ENCODE results near the gene TFF1. TPM values are rescaled to one million over a fixed set of nuclear protein-coding genes. Genes with fewer than 3 reads are reported as not detected.

The TFF1 gene
- total RNA-seq, 3 donors from 2014 or later (not counting 1 experiment from before 2014, with no cell fraction given): not detected

- no peaks in the 10 kb centered on the region for H3K4me1 Mint-ChIP-seq
- peaks cover 6% of the 10 kb centered on the region for H3K9me3 ChIP-seq (ENCODE audit: control insufficient read depth, insufficient read depth, low read length)
- H3K4me1 ChIP-seq (ENCODE audit: control insufficient read depth, insufficient read depth, low read length): peaks cover 9% of the 10 kb centered on the region
- H3K27me3 ChIP-seq (ENCODE audit: control insufficient read depth, insufficient read depth, low read length): peaks cover 7% of the 10 kb centered on the region
- TF ChIP-seq CTCF (IDR thresholded peaks at IDR 0.05): no peak
- no peak overlapping the region for H3K4me3 ChIP-seq (ENCODE audit: low read length)
- no peak overlapping the region for H3K27ac ChIP-seq (ENCODE audit: low read length)
- no peaks in the 10 kb centered on the region for H3K36me3 Mint-ChIP-seq
- no peaks in the 10 kb centered on the region for H3K36me3 ChIP-seq (ENCODE audit: control insufficient read depth, insufficient read depth, low read length)
- no peaks in the 10 kb centered on the region for H3K9me3 Mint-ChIP-seq
- H3K4me3 Mint-ChIP-seq: no peak overlapping the region
- peaks cover 31 to 38% of the 10 kb centered on the region in 2 donors for H3K27me3 Mint-ChIP-seq (ENCODE audit: low read depth in 2 of 2)
- ATAC-seq: no peak
- WGBS (ENCODE audit: insufficient coverage): 92% methylated on average over 9 of the region's 12 CpGs
- no peak for DNase-seq
- no peak overlapping the region for H3K27ac Mint-ChIP-seq
- intact Hi-C loops (cut with micrococcal nuclease): no loop called here
Measured at GRCh38 chr21:42362198-42362597, 4.1 kb downstream of the TFF1 start.

GRCh38 chr21:42361286-42361685 lies 5.0 kb downstream of the TFF1 start:
- H3K9me3 Mint-ChIP-seq: no peaks in the 10 kb centered on the region
- TF ChIP-seq CTCF (IDR thresholded peaks at IDR 0.05): no peak
- no peak overlapping the region for H3K4me3 ChIP-seq (ENCODE audit: low read length)
- peaks cover 6% of the 10 kb centered on the region for H3K9me3 ChIP-seq (ENCODE audit: control insufficient read depth, insufficient read depth, low read length)
- ATAC-seq: no peak
- H3K36me3 Mint-ChIP-seq: no peaks in the 10 kb centered on the region
- no peaks in the 10 kb centered on the region for H3K4me1 Mint-ChIP-seq
- peaks cover 10% of the 10 kb centered on the region for H3K27me3 ChIP-seq (ENCODE audit: control insufficient read depth, insufficient read depth, low read length)
- H3K4me1 ChIP-seq (ENCODE audit: control insufficient read depth, insufficient read depth, low read length): peaks cover 9% of the 10 kb centered on the region
- WGBS (ENCODE audit: insufficient coverage): 71% methylated on average over 7 of the region's 7 CpGs
- no peak overlapping the region for H3K27ac ChIP-seq (ENCODE audit: low read length)
- DNase-seq: no peak
- no peak overlapping the region for H3K4me3 Mint-ChIP-seq
- H3K36me3 ChIP-seq (ENCODE audit: control insufficient read depth, insufficient read depth, low read length): no peaks in the 10 kb centered on the region
- intact Hi-C loops (cut with micrococcal nuclease): no loop called here
- no peak overlapping the region for H3K27ac Mint-ChIP-seq
- H3K27me3 Mint-ChIP-seq (ENCODE audit: low read depth in 2 of 2): peaks cover 31 to 47% of the 10 kb centered on the region in 2 donors

- peak in 1 of 3 donors; percentile 25 for ATAC-seq
- no peak overlapping the region for H3K27ac Mint-ChIP-seq
- H3K4me3 ChIP-seq (ENCODE audit: low read length): no peak overlapping the region
- intact Hi-C loops (cut with micrococcal nuclease): no loop called here
- H3K27me3 ChIP-seq (ENCODE audit: control insufficient read depth, insufficient read depth, low read length): peaks cover 7% of the 10 kb centered on the region
- peaks cover 6% of the 10 kb centered on the region for H3K9me3 ChIP-seq (ENCODE audit: control insufficient read depth, insufficient read depth, low read length)
- no peaks in the 10 kb centered on the region for H3K36me3 Mint-ChIP-seq
- H3K4me3 Mint-ChIP-seq: no peak overlapping the region
- H3K27me3 Mint-ChIP-seq (ENCODE audit: low read depth in 2 of 2): peaks cover 36 to 55% of the 10 kb centered on the region in 2 donors
- no peak overlapping the region for H3K27ac ChIP-seq (ENCODE audit: low read length)
- H3K36me3 ChIP-seq (ENCODE audit: control insufficient read depth, insufficient read depth, low read length): no peaks in the 10 kb centered on the region
- 66% methylated on average over 2 of the region's 2 CpGs for WGBS (ENCODE audit: insufficient coverage)
- peak in 1 of 2 donors; percentile 37 for DNase-seq
- peaks cover 9% of the 10 kb centered on the region for H3K4me1 ChIP-seq (ENCODE audit: control insufficient read depth, insufficient read depth, low read length)
- no peaks in the 10 kb centered on the region for H3K4me1 Mint-ChIP-seq
- H3K9me3 Mint-ChIP-seq: no peaks in the 10 kb centered on the region
- TF ChIP-seq CTCF (IDR thresholded peaks at IDR 0.05): no peak
Measured at GRCh38 chr21:42360317-42360716, 6.0 kb downstream of the TFF1 start.

GRCh38 chr21:42358937-42359336 lies 7.4 kb downstream of the TFF1 start:
- Histone ChIP-seq H3K27ac (ENCODE audit: low read length) (no peak overlapping the region), H3K4me3 (ENCODE audit: low read length) (no peak overlapping the region), H3K9me3 (ENCODE audit: control insufficient read depth, insufficient read depth, low read length) (peaks cover 8% of the 10 kb centered on the region), H3K36me3 (ENCODE audit: control insufficient read depth, insufficient read depth, low read length) (no peaks in the 10 kb centered on the region), H3K4me1 (ENCODE audit: control insufficient read depth, insufficient read depth, low read length) (peaks cover 9% of the 10 kb centered on the region), H3K27me3 (ENCODE audit: control insufficient read depth, insufficient read depth, low read length) (peaks cover 7% of the 10 kb centered on the region)
- peaks cover 32 to 58% of the 10 kb centered on the region in 2 donors for H3K27me3 Mint-ChIP-seq (ENCODE audit: low read depth in 2 of 2)
- H3K27ac Mint-ChIP-seq: no peak overlapping the region
- WGBS (ENCODE audit: insufficient coverage): 88% methylated on average over 12 of the region's 13 CpGs
- intact Hi-C loops (cut with micrococcal nuclease): no loop called here
- no peaks in the 10 kb centered on the region for H3K4me1 Mint-ChIP-seq
- peaks cover 11% of the 10 kb centered on the region for H3K36me3 Mint-ChIP-seq
- no peak for TF ChIP-seq CTCF (IDR thresholded peaks at IDR 0.05)
- ATAC-seq (no peak), DNase-seq (no peak)
- H3K9me3 Mint-ChIP-seq: peaks cover 0 to 3% of the 10 kb centered on the region in 2 donors
- no peak overlapping the region for H3K4me3 Mint-ChIP-seq
